Transverse colon (tissue), 4 donors: ENCODE results near the gene SLC35F1.

Experiments used
- CTCF ChIP-seq, 5 experiments: fragments of 200-600 bp in 3 of 5; fragments of 450-650 bp in 2 of 5; sonication (generic) in 3 of 5; IDR thresholded peaks; 1 replicate in 2 of 5; 2 replicates in 3 of 5; pipeline ENCODE4 v1.5.1; 2016 to 2017; ENCODE audit warnings: antibody characterized with exemption in 5 of 5, inconsistent platforms in 3 of 5, mild to moderate bottlenecking in 2 of 5, moderate library complexity in 1 of 5
- EP300 ChIP-seq: sonication (generic); formaldehyde crosslinking; IDR thresholded peaks from one replicate; pipeline ENCODE4 v1.6.1; 2017; ENCODE audit warnings: antibody characterized with exemption, low read depth
- POLR2AphosphoS5 ChIP-seq, 3 donors: sonication (generic); formaldehyde crosslinking; IDR thresholded peaks; one replicate each; pipeline ENCODE4 v1.6.1; 2016; ENCODE audit warnings: antibody characterized with exemption in 3 of 3

GRCh38 chr6:117930645-117931044, 23.6 kb downstream of the SLC35F1 start:
- TF ChIP-seq POLR2AphosphoS5 (IDR thresholded peaks at IDR 0.05) (no peak), CTCF (IDR thresholded peaks at IDR 0.05) (no peak), EP300 (no peak)
